GM12873 (cell line): ENCODE results near the gene MIAT.

Source experiments
- CTCF ChIP-seq: IDR thresholded peaks from 2 replicates; pipeline ENCODE4 v1.5.1; 2012; ENCODE audit warnings: low read depth, mild to moderate bottlenecking, moderate library complexity, low read length, control low read depth; ENCODE audit not compliant: insufficient read depth; ENCODE audit errors: missing control alignments

MIAT gene

GRCh38 chr22:26713823-26714449, 56.5 kb downstream of the MIAT start:
- TF ChIP-seq CTCF, result no peak

GRCh38 chr22:26714971-26715370, 57.6 kb downstream of the MIAT start:
- TF ChIP-seq CTCF, result no peak

- TF ChIP-seq CTCF, result no peak
Observed at GRCh38 chr22:26715392-26715936, 58.1 kb downstream of the MIAT start.

- TF ChIP-seq CTCF, result no peak
Observed at GRCh38 chr22:26718488-26718887, 61.1 kb downstream of the MIAT start.

- TF ChIP-seq CTCF, result no peak
Observed at GRCh38 chr22:26718905-26719304, 61.5 kb downstream of the MIAT start.

- TF ChIP-seq CTCF, result no peak
Observed at GRCh38 chr22:26722159-26722558, 64.8 kb downstream of the MIAT start.

- no peak for TF ChIP-seq CTCF
Observed at GRCh38 chr22:26724414-26724813, 67.0 kb downstream of the MIAT start.
